Measurements from ENCODE around the gene OR6B2. TPM values are rescaled to one million over a fixed set of nuclear protein-coding genes. Genes with fewer than 3 reads are reported as not detected.
A peak's percentile ranks its signal among the peaks of the same experiment; 100 is the strongest.

OR6B2 gene
- not detected for total RNA-seq

DNA sequence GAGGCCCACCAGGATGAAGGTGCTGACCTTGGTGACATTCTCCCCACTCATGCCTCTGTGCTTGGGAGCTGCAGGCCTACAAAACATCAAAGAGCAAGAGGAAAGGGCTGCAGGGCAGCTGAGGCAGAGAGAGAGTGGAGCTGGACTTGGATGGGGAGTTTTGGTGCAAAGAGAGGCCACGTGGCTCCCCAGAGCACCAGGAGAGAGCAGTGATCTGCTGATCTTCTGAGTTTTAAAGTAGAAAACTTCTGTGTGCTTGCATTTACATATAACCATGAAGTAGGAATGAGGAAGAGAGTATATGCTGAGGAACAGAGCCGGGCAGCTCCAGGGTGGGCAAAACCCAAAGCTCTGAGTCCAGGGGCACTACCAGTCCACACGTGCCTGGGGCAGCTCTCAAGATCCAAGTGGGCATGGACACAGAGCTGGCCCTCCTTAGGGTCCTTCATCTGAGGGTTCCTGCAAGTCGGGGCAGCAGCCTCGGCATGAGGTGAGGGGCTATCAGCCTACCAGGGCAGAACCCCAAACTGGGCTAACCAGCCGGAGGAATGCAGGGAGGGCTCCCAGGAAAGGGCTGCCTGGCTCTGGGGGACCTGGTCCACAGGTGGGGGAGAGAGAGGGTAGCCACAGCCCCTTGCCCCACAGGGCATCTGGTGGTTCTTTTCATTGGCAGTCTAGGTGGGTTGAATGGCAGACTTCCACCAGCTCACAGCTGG lies at the start of gene OR6B2:
OR6B2 (minus strand) TSS at position 51 of the 716 bp plus-strand sequence; CDS start at position 51, 0 bp downstream.
- H3K27ac Mint-ChIP-seq = no peak within 1 kb of the TSS
- no peak within 1 kb of the TSS for H3K4me3 Mint-ChIP-seq
- H3K27me3 Mint-ChIP-seq = peaks cover 29% of the 10 kb centered on the region
- no peaks in the 10 kb centered on the region for H3K9me3 Mint-ChIP-seq (ENCODE audit: low read depth)
- H3K36me3 Mint-ChIP-seq = no peaks in the 10 kb centered on the region
- DNase-seq (no peak), ATAC-seq (no peak)
- CTCF ChIA-PET = no interaction called here
- H3K4me1 Mint-ChIP-seq = no peaks in the 10 kb centered on the region

DNA sequence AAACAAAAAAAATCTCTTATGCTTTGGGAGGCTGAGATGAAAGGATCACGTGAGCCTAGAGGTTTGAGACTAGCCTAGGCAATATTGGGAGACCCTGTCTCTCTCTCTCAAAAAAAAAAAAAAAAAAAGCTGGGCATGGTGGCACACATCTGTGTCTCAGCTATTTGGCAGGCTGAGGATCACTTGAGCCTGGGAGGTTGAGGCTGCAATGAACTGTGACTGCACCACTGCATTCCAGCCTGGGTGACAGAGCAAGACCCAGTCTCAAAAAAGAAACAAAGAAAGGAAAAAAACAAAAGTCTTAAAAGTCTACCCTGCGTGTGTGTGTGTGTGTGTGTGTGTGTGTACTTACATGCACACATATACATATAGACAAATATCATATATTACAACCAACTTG lies 48.4 kb upstream of the OR6B2 start:
- ATAC-seq (no peak), DNase-seq (no peak)
- Mint-ChIP-seq H3K4me1 (no peaks in the 10 kb centered on the region), H3K9me3 (ENCODE audit: low read depth) (peaks cover 9% of the 10 kb centered on the region), H3K27ac (no peak overlapping the region), H3K27me3 (peaks cover 15% of the 10 kb centered on the region), H3K36me3 (peaks cover 2% of the 10 kb centered on the region), H3K4me3 (no peak overlapping the region)
- CTCF ChIA-PET = no interaction called here

DNA sequence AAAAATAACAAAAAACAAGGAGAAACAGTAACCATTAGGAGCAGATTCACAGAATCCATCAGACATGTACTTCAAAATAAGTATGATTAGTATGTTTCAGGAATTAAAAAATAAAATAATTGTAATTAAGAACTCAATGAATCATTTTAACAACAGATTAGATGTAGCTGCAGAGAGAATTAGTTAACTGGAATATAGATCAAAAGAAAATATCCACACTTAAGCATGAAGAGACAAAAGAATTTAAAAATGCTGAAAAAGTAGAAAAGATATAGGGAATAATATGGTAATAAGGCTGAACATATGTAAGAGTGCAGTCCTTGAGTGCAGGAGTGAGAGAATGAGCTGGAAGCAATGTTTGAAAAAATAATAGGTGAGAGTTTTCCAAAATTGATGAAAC lies 47.2 kb upstream of the OR6B2 start:
- Mint-ChIP-seq H3K27me3 (peaks cover 10% of the 10 kb centered on the region), H3K9me3 (ENCODE audit: low read depth) (peaks cover 9% of the 10 kb centered on the region), H3K27ac (no peak overlapping the region), H3K36me3 (peaks cover 2% of the 10 kb centered on the region), H3K4me3 (no peak overlapping the region), H3K4me1 (no peaks in the 10 kb centered on the region)
- ATAC-seq (no peak), DNase-seq (no peak)
- CTCF ChIA-PET = no interaction called here

DNA sequence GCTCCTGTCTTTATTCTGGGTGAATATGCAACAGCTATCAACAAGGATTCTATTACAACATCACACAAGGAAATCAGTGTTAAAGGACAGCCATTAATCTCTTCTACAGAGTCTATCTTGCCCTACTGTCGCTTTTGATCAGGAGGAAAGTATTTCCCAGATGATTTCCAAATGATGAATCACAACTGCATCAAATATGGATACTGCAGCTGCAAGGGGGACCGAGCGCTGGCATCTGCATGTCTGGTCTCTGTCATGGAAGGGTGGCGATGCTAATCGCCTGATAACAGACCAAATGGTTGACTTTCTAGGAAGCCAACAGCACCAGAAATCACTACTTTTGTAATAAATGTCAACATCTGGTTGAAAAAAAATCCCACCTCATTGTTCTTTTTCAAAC lies 44.3 kb upstream of the OR6B2 start:
- no peak for DNase-seq
- no peak for ATAC-seq
- peaks cover 9% of the 10 kb centered on the region for H3K9me3 Mint-ChIP-seq (ENCODE audit: low read depth)
- no peak overlapping the region for H3K4me3 Mint-ChIP-seq
- H3K36me3 Mint-ChIP-seq = peaks cover 2% of the 10 kb centered on the region
- no peak overlapping the region for H3K27ac Mint-ChIP-seq
- CTCF ChIA-PET = interaction anchor here (1.1 kb wide), 1 partner anchor 14 kb away, joined by 4 read pairs; no protein-coding TSS in a partner anchor
- H3K27me3 Mint-ChIP-seq = peaks cover 14% of the 10 kb centered on the region
- no peaks in the 10 kb centered on the region for H3K4me1 Mint-ChIP-seq

DNA sequence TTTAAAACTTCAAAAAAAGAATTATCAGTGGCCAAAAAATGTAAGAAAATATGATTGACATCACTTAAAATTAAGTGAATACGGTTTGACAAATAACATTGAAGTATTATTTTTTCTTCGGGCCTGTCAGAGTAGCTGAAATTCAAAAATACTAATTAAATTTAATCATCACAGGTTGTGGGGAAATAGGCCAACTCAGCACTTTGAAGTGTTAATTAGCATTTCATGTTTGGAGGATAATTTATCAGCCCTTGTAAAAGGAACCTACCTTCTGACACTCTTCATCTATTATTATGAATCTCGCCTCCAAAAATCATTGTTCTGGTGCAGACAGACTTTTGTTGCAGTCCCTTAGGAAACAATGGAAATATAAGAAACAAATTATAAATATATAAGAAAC lies 40.7 kb upstream of the OR6B2 start:
- no peak overlapping the region for H3K4me3 Mint-ChIP-seq
- H3K36me3 Mint-ChIP-seq = no peaks in the 10 kb centered on the region
- peaks cover 32% of the 10 kb centered on the region for H3K27me3 Mint-ChIP-seq
- CTCF ChIA-PET = no interaction called here
- no peaks in the 10 kb centered on the region for H3K4me1 Mint-ChIP-seq
- no peak overlapping the region for H3K27ac Mint-ChIP-seq
- H3K9me3 Mint-ChIP-seq (ENCODE audit: low read depth) = no peaks in the 10 kb centered on the region
- DNase-seq (no peak), ATAC-seq (no peak)

DNA sequence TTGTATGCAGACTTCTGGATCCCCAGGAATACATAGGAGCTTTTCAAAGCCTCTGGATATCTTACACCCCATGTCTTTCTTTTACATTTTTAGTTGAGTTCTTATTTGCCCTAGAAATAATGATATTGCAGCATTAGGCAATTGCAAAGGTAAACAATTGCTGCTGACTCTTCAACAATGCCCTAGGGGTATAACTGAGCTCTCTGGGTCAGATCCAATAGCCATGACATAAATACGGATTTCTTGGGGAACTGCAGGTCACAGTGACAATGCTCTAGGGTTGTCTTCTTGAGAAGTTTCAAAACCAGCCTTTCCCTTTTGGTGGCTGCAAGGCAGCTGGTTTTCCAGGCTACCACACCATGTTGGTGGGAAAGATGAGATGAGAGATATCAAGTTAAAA lies 39.6 kb upstream of the OR6B2 start:
- Mint-ChIP-seq H3K4me3 (no peak overlapping the region), H3K27me3 (peaks cover 36% of the 10 kb centered on the region), H3K27ac (no peak overlapping the region), H3K4me1 (no peaks in the 10 kb centered on the region), H3K9me3 (ENCODE audit: low read depth) (no peaks in the 10 kb centered on the region), H3K36me3 (no peaks in the 10 kb centered on the region)
- ATAC-seq (no peak), DNase-seq (no peak)
- CTCF ChIA-PET = no interaction called here

DNA sequence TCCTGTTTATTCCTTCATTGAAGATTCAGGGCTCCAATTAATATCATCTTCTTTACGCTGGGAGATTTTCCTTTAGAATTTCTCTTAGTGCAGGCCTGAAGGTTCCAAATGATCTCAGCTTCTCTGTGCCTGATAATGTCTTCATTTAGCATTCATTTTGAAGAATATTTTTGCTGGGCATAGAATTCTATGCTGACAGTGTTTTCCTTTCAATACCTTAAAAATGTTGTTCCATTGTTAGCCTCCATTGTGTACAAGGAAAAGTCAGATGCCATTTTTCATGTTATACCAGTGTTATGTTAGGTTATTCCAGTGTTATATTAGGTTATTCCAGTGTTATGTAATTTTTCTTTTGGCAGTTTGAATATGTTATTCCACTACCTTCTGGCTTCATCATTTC lies 38.0 kb upstream of the OR6B2 start:
- no peak for DNase-seq
- no peak for ATAC-seq
- H3K4me1 Mint-ChIP-seq = no peaks in the 10 kb centered on the region
- no peaks in the 10 kb centered on the region for H3K36me3 Mint-ChIP-seq
- no peak overlapping the region for H3K4me3 Mint-ChIP-seq
- CTCF ChIA-PET = interaction anchor here (1.4 kb wide), 1 partner anchor 75 kb away, joined by 3 read pairs; no protein-coding TSS in a partner anchor
- no peaks in the 10 kb centered on the region for H3K9me3 Mint-ChIP-seq (ENCODE audit: low read depth)
- H3K27ac Mint-ChIP-seq = no peak overlapping the region
- peaks cover 42% of the 10 kb centered on the region for H3K27me3 Mint-ChIP-seq

DNA sequence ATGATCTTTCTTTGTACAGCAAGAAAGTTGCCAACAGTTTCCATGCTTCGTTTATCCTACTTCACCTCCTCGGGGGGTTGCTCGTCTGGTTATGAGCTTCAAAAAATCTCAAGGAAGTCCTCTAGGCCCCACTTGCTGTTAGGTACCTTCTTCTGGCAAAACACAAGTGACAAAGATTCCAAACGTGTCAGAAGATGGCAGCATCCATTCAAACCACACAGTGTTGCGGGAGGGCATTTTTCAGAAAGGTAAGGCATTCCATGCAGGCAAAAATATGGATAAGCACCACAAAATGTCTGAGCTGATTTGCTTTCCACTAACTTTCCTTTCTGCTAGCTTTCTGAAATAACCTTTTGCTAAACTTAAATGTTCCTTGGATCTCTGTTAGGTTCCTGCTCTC lies 36.3 kb upstream of the OR6B2 start:
- DNase-seq = no peak
- H3K27me3 Mint-ChIP-seq = peaks cover 52% of the 10 kb centered on the region
- ATAC-seq = no peak
- no peak overlapping the region for H3K4me3 Mint-ChIP-seq
- H3K4me1 Mint-ChIP-seq = no peaks in the 10 kb centered on the region
- no peaks in the 10 kb centered on the region for H3K36me3 Mint-ChIP-seq
- CTCF ChIA-PET = interaction anchor here (1.7 kb wide), 1 partner anchor 77 kb away, joined by 6 read pairs; no protein-coding TSS in a partner anchor
- H3K27ac Mint-ChIP-seq = no peak overlapping the region
- H3K9me3 Mint-ChIP-seq (ENCODE audit: low read depth) = no peaks in the 10 kb centered on the region

DNA sequence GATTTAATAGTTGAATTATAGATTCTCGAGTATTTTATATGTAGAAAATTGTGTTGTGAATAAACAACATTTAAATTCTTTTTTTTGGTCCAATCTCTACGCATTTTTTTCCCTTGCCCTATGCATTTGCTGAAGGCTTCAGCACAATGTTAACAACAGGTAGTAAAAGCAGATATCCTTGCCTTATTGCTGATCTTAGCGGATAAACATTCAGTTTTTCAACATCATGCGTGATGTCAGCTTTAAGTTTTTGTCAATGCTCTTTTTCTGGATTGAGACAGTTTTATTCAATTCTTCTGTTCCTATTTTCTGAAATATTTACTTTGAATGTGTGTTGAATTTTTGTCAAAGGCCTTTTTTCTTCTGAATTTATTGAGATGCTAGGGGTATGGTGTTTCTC lies 34.7 kb upstream of the OR6B2 start:
- Mint-ChIP-seq H3K36me3 (no peaks in the 10 kb centered on the region), H3K4me3 (no peak overlapping the region), H3K27me3 (peaks cover 48% of the 10 kb centered on the region), H3K27ac (no peak overlapping the region), H3K4me1 (no peaks in the 10 kb centered on the region), H3K9me3 (ENCODE audit: low read depth) (no peaks in the 10 kb centered on the region)
- CTCF ChIA-PET = no interaction called here
- no peak for ATAC-seq
- no peak for DNase-seq

DNA sequence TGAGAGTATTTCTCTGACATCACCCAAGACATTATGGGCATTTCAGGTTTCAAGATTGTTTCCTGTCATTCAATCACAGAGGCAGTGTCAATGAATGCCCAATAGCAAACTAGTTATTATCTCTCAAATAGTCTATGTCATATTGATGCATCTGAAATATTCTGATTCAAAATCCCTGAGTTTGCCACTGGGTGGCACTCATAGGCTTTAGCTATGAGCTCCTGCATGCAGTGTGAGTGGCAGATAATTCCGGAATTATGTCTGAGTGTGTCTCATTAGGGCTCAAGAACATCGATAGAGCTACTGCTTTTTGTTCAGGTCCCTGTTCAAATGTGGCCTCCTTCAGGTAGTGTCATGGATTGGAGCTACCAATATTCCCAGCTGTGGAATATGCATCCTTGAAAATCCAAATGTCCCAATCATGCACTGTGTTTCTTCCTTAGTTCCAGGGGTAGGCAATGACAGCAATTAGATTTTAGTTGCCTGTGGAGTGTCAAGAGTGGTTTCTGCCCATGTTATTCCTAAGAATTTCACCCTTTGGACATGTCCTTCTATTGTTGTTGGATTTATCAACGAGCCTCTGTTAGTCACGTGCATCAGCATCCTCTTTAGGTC lies 30.9 kb upstream of the OR6B2 start:
- no peaks in the 10 kb centered on the region for H3K36me3 Mint-ChIP-seq
- no peak overlapping the region for H3K4me3 Mint-ChIP-seq
- no peaks in the 10 kb centered on the region for H3K4me1 Mint-ChIP-seq
- peaks cover 32% of the 10 kb centered on the region for H3K27me3 Mint-ChIP-seq
- no peaks in the 10 kb centered on the region for H3K9me3 Mint-ChIP-seq (ENCODE audit: low read depth)
- DNase-seq = peak; percentile 52
- CTCF ChIA-PET = interaction anchor here (0.6 to 5.1 kb wide), 13 partner anchors 10 to 378 kb away, joined by 3 to 90 read pairs (median 4); partner anchors contain the start of genes NDUFA10 and OTOS
- H3K27ac Mint-ChIP-seq = no peak overlapping the region
- ATAC-seq = peak; percentile 60

DNA sequence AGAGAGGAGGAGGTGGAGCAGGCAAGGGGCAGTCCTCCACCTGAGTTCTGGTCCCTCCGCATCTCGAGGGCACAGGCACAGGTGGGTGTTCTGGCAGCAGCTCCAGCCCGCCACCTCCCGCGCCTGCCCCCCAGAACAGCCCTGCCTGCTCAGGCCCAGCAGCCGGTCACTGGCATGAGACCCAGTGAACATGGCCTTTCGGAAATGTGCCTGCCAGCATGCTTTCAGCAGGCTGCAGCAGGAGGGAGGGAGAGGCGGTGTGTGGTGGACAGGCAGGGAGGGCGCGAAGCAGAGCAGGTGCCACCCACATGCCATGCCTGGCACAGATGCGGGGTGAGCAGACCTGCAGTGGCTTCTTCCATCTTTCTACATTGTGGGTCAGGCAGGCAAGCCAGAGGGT lies 26.4 kb upstream of the OR6B2 start:
- CTCF ChIA-PET = no interaction called here
- H3K4me1 Mint-ChIP-seq = no peaks in the 10 kb centered on the region
- DNase-seq = no peak
- no peaks in the 10 kb centered on the region for H3K36me3 Mint-ChIP-seq
- ATAC-seq = no peak
- peaks cover 30% of the 10 kb centered on the region for H3K27me3 Mint-ChIP-seq
- no peaks in the 10 kb centered on the region for H3K9me3 Mint-ChIP-seq (ENCODE audit: low read depth)
- no peak overlapping the region for H3K27ac Mint-ChIP-seq
- H3K4me3 Mint-ChIP-seq = no peak overlapping the region

DNA sequence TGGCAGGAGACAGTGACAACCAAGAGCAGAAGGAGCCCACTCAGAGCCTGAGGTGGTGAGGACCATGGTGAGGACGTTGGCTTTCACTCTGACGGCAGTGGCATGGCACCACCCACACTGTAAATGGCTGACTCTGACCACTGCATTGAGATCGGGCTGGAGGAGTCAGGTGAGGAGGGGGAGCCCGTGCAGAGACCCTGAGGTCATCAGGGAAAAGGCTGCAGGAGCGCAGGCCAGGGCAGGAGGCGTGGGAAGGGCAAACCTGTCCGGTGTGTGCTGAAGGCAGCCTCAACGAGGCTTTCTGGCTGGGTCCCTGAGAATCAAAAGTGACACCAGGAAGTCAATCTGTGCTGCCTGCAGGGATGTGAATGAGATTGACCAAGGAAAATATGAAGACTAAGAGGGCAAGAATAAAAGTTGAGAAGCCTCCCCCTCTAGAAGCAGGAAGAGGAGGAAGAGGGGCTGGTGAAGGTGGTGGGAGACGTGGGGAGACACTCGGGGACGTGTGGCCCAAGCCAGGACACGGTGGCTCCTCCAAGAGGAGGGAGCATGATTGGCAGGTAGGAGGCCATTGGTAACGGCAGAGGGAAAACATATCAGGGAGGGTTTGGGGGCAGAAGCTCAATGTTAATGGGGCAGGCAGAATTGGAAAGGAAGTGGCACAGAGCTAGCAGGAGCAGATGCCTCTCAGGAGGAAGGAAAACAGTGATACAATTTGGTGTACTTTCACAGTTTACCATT lies 25.1 kb upstream of the OR6B2 start:
- no peak for ATAC-seq
- no peaks in the 10 kb centered on the region for H3K9me3 Mint-ChIP-seq (ENCODE audit: low read depth)
- H3K36me3 Mint-ChIP-seq = no peaks in the 10 kb centered on the region
- no peaks in the 10 kb centered on the region for H3K4me1 Mint-ChIP-seq
- CTCF ChIA-PET = no interaction called here
- no peak overlapping the region for H3K4me3 Mint-ChIP-seq
- no peak for DNase-seq
- H3K27me3 Mint-ChIP-seq = peaks cover 34% of the 10 kb centered on the region
- no peak overlapping the region for H3K27ac Mint-ChIP-seq

DNA sequence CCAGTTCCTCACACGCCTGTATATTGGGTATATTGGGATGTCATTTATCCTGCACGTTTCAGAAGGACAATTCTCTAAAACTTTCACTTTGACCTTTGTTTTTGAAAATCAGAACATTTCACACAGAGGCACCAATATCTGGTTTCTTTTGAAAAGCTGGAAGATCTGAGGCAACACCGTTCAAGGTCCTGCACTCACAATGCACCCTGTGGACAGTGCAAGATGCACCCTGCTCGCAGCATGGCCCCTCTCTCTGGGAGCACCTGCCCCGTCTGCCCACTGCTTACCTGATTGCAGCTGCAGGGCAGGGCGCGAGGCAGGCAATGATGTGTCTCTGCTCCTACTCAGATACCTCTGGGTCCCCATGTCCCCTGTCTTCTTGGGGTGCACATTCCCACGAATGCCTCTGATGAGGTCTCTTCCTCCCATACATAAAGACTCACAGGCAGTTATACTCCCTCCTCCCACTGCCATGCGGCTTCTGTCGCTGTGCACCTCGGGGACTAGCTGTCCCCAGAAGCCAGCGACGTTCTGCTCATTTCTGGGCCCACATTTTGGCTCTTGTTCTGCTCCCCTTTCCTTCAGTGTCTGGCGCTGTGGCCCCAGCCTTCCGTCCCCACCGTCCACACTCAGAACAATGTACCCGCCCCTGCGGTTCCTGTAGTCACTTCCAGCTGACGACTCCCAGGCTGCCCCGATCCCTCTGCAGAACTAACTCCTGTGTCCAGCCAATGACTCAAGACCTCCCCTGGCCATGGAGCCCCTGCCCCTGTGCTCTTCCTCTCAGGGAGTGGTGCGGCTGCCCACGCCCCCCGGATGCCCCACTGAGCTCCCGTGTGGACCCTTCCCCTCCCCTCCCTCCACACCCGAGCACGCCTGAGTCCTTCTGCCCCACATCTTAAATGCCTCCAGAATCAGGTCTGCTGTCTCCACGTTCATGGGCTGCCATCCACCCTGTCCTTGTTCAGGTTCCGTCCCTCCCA lies 23.2 kb upstream of the OR6B2 start, which contains the start of gene OR6B3:
OR6B3 (minus strand) TSS at position 349 of the 983 bp plus-strand sequence.
- Mint-ChIP-seq H3K36me3 (no peaks in the 10 kb centered on the region), H3K4me1 (no peaks in the 10 kb centered on the region), H3K27ac (no peak within 1 kb of the TSS), H3K9me3 (ENCODE audit: low read depth) (no peaks in the 10 kb centered on the region), H3K4me3 (no peak within 1 kb of the TSS), H3K27me3 (peaks cover 45% of the 10 kb centered on the region)
- DNase-seq (no peak), ATAC-seq (no peak)
- CTCF ChIA-PET = no interaction called here

Measured in activated CD8-positive, alpha-beta memory T cell treated with anti-CD3 and anti-CD28 coated beads, Interleukin-2, amount 10 ng/mL, durations not matched to agents 7 days and 5 days (primary cell).